DND-41 (cell line): ENCODE measurements around the gene NFIA.

Source experiments
- ATAC-seq: fragments of 200-7000 bp; cut with Tn5 transposase; 3 replicates; pipeline ENCODE4 v1.9.1; 2021; ENCODE audit warnings: low read depth; ENCODE audit not compliant: insufficient read depth
- DNase-seq: peaks from one replicate; pipeline ENCODE4 v3.0.0-alpha.2; 2020
- H2AFZ ChIP-seq: 2 replicates; pipeline ENCODE4 v1.6.0; 2012; ENCODE audit warnings: low read depth, low read length
- H3K27ac ChIP-seq: 2 replicates; pipeline ENCODE4 v1.5.1; 2012; ENCODE audit warnings: low read length, inconsistent platforms
- H3K27me3 ChIP-seq: fragments of 200-600 bp; sonication (generic); 2 replicates; pipeline ENCODE4 v1.6.0; 2012; ENCODE audit warnings: low read length, mild to moderate bottlenecking, inconsistent platforms; ENCODE audit not compliant: insufficient read depth, poor library complexity
- H3K36me3 ChIP-seq: 2 replicates; pipeline ENCODE4 v1.5.1; 2012; ENCODE audit warnings: low read length, inconsistent platforms; ENCODE audit not compliant: insufficient read depth
- H3K4me1 ChIP-seq: 2 replicates; pipeline ENCODE4 v1.5.1; 2012; ENCODE audit warnings: mild to moderate bottlenecking, low read length; ENCODE audit not compliant: insufficient read depth
- H3K4me2 ChIP-seq: 2 replicates; pipeline ENCODE4 v1.6.0; 2012; ENCODE audit warnings: mild to moderate bottlenecking, moderate library complexity, low read length, inconsistent platforms; ENCODE audit not compliant: insufficient read depth
- H3K4me3 ChIP-seq, 2 experiments: fragments of 200-600 bp in 1 of 2; shearing (Covaris generic) in 1 of 2; 2 replicates each; pipeline ENCODE4 v1.5.1; 2012 to 2016; ENCODE audit warnings: inconsistent platforms in 2 of 2, low read length in 2 of 2, mild to moderate bottlenecking in 2 of 2, low read depth in 1 of 2, moderate library complexity in 1 of 2
- H3K79me2 ChIP-seq: 2 replicates; pipeline ENCODE4 v1.6.0; 2012; ENCODE audit warnings: low read length, inconsistent platforms; ENCODE audit not compliant: insufficient read depth
- H3K9ac ChIP-seq: 2 replicates; pipeline ENCODE4 v1.6.0; 2012; ENCODE audit warnings: low read depth, mild to moderate bottlenecking, inconsistent platforms, low read length, moderate library complexity
- H3K9me3 ChIP-seq: 2 replicates; pipeline ENCODE4 v1.5.1; 2012; ENCODE audit warnings: low read length, moderate library complexity, mild to moderate bottlenecking, inconsistent platforms; ENCODE audit not compliant: insufficient read depth, severe bottlenecking
- H4K20me1 ChIP-seq: 2 replicates; pipeline ENCODE4 v1.6.0; 2012; ENCODE audit warnings: low read length; ENCODE audit not compliant: insufficient read depth
- CTCF ChIP-seq: IDR thresholded peaks from 2 replicates; pipeline ENCODE4 v1.5.1; 2012; ENCODE audit warnings: borderline replicate concordance, low read length, moderate library complexity, mild to moderate bottlenecking; ENCODE audit not compliant: poor library complexity, severe bottlenecking; ENCODE audit errors: extremely low read depth
- EZH2 ChIP-seq: IDR thresholded peaks from 3 replicates; pipeline ENCODE4 v1.6.1; 2012; ENCODE audit warnings: borderline replicate concordance, low read depth, mild to moderate bottlenecking, moderate library complexity, low read length, inconsistent platforms; ENCODE audit not compliant: severe bottlenecking

Gene NFIA

DNA sequence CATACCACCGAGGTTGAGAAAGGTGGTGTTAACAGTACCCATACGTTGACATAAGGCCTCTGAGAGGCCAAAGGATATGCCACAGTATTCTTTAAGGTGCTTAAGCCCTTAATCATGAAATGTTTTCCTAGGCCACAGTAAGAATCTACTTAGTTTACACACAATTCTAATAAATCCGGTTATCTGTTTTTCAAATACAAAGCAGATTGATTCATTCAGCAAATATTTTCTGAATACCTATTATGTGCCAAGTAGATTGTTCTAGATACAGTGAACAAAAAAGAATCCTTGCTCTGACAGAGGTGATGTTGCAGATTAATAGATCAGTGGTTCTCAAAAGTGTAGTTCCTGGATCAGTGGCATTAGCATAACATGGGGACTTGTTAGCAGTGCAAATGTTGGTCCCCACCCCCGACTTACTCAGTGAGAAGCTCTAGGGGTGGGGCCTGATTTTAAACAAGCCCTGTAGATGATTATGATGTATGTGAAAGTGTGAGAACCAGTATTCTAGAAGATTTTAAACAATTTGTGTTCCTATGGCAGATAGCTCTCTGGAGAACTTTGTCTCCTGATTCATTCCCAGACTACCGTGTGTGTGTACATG lies 61.6 kb downstream of the NFIA start:
- ATAC-seq (no peak), DNase-seq (no peak)
- Histone ChIP-seq H3K27me3 (no peaks in the 10 kb centered on the region), H2AFZ (no peak overlapping the region), H3K4me1 (no peaks in the 10 kb centered on the region), H3K4me3 (no peak overlapping the region), H3K9me3 (no peaks in the 10 kb centered on the region), H3K4me2 (no peak overlapping the region), H3K27ac (no peak overlapping the region), H3K79me2 (no peaks in the 10 kb centered on the region), H3K36me3 (no peaks in the 10 kb centered on the region), H4K20me1 (no peaks in the 10 kb centered on the region), H3K9ac (no peak overlapping the region)
- TF ChIP-seq CTCF (no peak), EZH2 (no peak)

DNA sequence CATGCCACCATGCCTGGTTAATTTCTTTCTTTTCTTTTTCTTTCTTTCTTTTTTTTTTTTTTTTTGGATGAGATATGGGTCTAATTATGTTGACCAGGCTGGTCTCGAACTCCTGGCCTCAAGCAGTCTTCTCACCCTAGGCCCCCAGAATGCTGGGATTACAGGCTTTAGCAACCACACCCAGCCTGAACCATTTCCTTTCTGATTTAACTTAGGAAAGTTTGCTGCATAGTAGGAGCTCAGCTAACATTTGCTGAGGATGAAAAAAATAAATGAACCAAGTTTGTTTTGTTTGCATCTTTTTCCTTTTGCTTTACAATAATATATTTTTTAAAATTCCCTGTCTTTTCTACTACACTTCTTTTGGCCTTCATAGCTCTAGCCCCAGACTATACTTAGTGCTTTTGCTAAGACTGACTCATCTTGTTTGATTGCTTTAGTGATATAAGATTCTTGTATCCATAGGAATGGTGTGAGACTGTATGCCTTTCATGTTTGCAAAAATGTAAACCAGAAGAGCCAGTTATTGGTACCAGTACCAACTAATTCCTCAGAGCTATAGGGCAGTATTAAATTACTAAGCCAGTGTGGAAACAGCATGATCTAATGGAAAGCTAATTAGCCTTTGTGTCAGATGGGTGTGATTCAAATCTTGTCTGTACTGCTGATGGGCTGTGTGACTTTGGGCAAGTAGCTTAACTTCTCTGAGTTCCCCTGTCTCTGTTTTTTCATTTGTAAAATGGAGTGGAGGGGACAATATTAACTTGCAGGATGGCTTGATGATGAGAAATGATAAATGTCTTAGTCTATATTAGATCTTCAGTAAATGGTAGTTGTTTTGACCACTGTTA lies 66.9 kb downstream of the NFIA start:
- no peaks in the 10 kb centered on the region for H3K79me2 ChIP-seq

DNA sequence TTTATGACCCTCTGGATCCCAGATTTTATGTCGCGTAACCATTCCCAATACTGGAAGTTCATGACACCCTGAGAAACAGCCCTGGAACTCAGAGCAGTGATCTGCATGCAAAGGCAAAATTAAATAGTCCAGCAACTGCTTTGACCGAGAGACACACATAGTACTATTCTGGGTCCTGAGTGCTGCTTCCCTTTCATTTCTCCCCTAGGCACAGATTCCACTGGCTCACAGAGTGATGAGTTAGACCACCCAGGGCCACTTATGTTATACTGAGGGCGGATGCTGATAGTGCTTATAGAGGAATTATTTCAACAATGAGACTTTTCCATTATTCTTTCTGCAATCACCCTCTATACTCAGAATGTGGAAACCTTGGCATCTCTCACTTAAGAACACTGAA lies 69.2 kb downstream of the NFIA start:
- no peak overlapping the region for H3K9ac ChIP-seq
- no peak overlapping the region for H3K4me2 ChIP-seq
- no peak for DNase-seq
- no peaks in the 10 kb centered on the region for H3K27me3 ChIP-seq
- H3K4me3 ChIP-seq: no peak overlapping the region
- no peaks in the 10 kb centered on the region for H3K4me1 ChIP-seq
- no peaks in the 10 kb centered on the region for H3K9me3 ChIP-seq
- H2AFZ ChIP-seq: no peak overlapping the region
- H4K20me1 ChIP-seq: no peaks in the 10 kb centered on the region
- TF ChIP-seq CTCF: no peak
- no peak for TF ChIP-seq EZH2
- no peaks in the 10 kb centered on the region for H3K79me2 ChIP-seq
- no peaks in the 10 kb centered on the region for H3K36me3 ChIP-seq
- no peak overlapping the region for H3K27ac ChIP-seq
- no peak for ATAC-seq

More for the DNA sequence above, 66.9 kb downstream of the NFIA start:
- no peak for TF ChIP-seq EZH2
- TF ChIP-seq CTCF: no peak
- H3K4me1 ChIP-seq: no peaks in the 10 kb centered on the region
- H3K9me3 ChIP-seq: no peaks in the 10 kb centered on the region
- H3K27me3 ChIP-seq: no peaks in the 10 kb centered on the region
- no peak overlapping the region for H3K4me2 ChIP-seq
- H2AFZ ChIP-seq: no peak overlapping the region
- no peaks in the 10 kb centered on the region for H4K20me1 ChIP-seq
- no peak overlapping the region for H3K9ac ChIP-seq
- no peak for ATAC-seq
- no peaks in the 10 kb centered on the region for H3K36me3 ChIP-seq
- no peak for DNase-seq
- no peak overlapping the region for H3K4me3 ChIP-seq
- no peak overlapping the region for H3K27ac ChIP-seq
